Fibroblast of pulmonary artery (primary cell): ENCODE results near the gene DEPDC5.

Experiments
- DNase-seq: peaks from one replicate; pipeline ENCODE4 v3.0.0-alpha.2; 2010; ENCODE audit warnings: low read depth
- H3K4me3 ChIP-seq: replicated peaks from 2 replicates; pipeline ENCODE4 v1.5.1; 2011; ENCODE audit warnings: low read depth, mild to moderate bottlenecking, control low read depth, low read length, moderate library complexity
- CTCF ChIP-seq: IDR thresholded peaks from 2 replicates; pipeline ENCODE4 v1.5.1; 2011; ENCODE audit warnings: mild to moderate bottlenecking, control low read depth, low read length, inconsistent platforms; ENCODE audit errors: missing control alignments

Gene DEPDC5

GRCh38 chr22:31923747-31924146 lies 169.9 kb downstream of the DEPDC5 start:
- DNase-seq, result no peak
- H3K4me3 ChIP-seq, result no peak overlapping the region
- TF ChIP-seq CTCF, result no peak

DNA sequence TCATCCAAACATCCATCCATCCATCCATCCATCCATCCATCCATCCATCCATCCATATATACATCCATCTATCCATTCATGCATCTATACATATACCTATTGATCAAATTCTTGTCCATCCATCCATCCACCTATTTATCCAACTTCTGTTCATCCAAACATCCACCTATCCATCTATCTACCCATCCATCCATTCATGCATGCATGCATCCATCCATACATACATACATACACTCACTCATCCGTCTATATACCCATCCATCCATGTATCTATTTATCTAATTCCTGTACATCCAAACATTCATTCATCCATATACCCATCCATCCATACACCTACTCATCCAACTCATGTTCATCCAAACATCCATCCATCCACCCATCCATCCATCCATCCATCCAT lies 171.2 kb downstream of the DEPDC5 start:
- no peak for TF ChIP-seq CTCF
- no peak for DNase-seq
- no peak overlapping the region for H3K4me3 ChIP-seq

DNA sequence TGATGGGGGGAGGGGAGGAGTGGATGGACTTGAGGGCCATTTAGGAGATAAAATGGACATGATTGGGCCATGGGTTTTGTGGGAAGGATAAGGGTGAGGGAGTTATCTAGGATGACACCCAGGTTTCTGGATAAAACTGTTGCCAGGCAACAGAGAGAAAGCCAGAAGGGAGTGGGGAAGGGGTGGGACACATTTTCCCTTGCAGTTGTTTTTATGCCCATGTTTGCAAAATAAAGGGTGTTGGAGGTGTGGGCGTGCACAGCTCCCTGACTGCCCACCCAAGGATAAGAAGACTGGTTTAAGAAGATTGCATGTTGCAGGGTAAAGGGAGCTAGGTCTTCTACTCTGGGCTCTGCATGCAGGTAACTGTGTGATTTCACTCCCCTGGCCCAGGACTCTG lies 172.2 kb downstream of the DEPDC5 start:
- H3K4me3 ChIP-seq, result no peak overlapping the region
- DNase-seq, result no peak
- no peak for TF ChIP-seq CTCF

DNA sequence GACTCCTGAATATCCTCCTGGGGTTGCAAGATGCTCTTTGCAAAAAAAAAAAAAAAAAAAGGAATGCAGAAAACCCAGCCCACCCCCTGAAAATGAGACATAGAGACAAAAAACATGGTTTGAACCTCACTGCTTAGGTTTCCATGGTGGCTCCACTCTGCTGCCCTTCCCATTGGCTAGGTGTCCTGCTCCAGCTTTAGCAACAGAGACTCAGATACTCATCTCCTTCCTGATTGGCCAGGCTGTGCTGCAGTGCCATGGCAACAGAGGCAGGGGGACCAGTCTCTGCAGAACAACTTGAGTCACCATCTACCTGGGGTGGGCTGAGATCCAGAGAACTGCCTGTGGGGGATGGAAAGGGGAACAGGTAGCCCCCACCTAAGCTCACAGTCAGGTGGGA lies 173.2 kb downstream of the DEPDC5 start:
- H3K4me3 ChIP-seq, result no peak overlapping the region
- DNase-seq, result no peak
- no peak for TF ChIP-seq CTCF

- no peak for TF ChIP-seq CTCF
- DNase-seq, result no peak
- no peak overlapping the region for H3K4me3 ChIP-seq
Observed at GRCh38 chr22:31927562-31927961, 173.7 kb downstream of the DEPDC5 start.

GRCh38 chr22:31929167-31929930 lies 175.5 kb downstream of the DEPDC5 start:
- no peak overlapping the region for H3K4me3 ChIP-seq
- DNase-seq, result no peak
- no peak for TF ChIP-seq CTCF

GRCh38 chr22:31932863-31933262 lies 179.0 kb downstream of the DEPDC5 start:
- no peak for TF ChIP-seq CTCF
- DNase-seq, result peak; percentile 45

More at GRCh38 chr22:31932863-31933262, 179.0 kb downstream of the DEPDC5 start:
- H3K4me3 ChIP-seq, result no peak overlapping the region
